GM19238 (cell line): ENCODE measurements around the gene CCDC178.

ENCODE experiments used
- DNase-seq: peaks from one replicate; pipeline ENCODE4 v3.0.0; 2011; ENCODE audit warnings: low spot score; ENCODE audit not compliant: insufficient read length

The CCDC178 gene

DNA sequence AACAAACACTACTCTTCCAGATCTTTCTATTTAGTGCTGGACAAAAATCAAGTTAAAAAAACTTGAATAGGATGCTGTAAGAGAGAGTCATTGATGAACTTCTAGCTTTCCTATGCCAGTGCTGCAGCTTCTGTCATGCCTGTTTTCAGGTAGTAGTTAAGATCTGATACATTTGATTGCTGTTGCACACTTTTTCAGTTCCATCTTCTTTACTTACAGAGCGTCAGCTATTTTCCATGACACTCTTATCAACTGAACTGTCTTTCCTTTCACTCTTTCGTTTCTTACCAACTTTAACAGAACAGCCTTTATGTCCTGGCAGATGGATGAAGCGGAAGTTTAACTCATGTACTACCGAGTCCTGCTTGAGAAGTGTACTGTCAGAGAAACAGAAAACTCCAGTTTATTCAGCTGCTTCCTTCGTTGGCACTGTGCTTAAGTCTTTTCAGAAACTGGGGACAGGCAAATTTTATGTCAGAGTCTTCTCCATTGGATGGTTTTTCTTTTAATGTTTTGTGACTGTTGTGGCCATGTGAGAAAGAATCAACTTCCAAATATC, 521.8 kb downstream of the CCDC178 start:
- no peak for DNase-seq

DNA sequence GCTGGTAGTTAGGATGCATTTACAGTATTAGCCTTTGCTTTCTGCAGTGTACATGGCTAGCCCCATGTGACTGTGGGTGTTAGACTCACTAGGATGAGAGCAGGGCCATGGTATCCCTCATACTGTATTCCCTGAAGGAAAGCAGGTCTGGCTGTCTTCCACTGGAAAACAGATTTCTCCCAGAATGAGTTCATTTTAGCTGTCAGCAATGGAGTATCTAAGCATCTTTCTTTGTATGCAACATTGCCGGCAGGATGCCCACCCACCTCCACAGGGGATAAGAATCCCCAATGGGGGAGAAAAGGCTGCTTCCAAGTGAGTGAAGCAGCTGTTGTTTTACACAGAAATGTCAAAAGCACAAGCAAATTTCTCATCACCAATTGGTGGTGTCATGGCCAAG, 525.0 kb downstream of the CCDC178 start:
- DNase-seq, result no peak

DNA sequence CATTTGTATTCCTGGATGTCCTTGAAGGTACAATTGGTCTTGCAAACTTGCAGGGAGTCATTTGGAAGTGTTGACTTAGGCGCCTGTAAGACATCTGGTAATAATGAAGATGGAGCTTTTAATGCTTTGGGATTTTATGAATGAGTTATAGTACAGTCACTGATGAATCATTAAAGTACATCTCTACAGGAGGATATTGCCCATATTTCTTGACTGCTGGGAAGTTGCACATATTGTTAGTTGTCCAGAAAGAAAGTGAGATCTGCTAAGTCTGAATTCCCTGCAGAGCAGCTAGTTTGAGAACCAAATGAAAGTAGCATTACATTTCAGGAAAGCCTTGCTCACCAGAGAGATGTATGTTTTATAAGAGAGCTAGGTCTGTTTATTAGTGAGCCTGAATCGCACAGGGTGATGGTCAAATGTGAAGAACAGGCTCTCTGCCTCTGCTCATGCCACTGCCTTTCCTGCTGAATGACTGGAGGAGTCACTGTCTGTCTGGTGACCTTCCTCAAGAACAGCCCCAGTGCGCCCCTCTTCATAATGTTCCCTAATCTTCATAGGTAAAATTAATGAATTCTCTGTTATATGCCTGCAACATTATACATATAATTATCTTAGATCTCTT, 528.7 kb downstream of the CCDC178 start:
- no peak for DNase-seq

DNA sequence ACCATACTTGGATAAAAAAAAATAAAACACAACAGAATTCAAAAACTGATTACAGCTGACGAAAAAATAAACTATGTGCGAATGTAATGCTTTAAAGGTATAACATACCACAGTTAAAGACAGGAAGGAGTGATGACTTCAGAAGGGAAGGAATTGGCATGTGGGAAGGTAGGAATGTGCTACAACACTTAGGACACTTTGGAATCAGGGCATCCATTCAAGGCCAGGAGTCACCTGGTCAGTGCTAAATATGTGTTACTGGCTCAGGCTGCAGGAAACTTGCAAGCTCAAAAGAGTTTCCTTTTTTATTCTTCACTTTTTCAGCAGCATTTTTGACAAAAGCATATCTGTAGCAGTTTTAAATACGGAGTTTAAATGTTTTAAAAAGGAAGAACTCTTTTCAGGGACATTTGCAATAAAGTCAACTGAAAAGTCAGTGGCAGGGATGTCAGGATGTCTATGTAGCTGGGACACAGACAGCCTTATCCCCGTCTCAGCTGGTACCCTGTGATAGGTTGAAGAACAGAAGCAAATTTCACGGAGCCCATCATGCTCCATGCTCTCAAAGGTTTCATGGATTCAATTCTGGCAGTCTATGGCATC, 529.7 kb downstream of the CCDC178 start:
- no peak for DNase-seq

DNA sequence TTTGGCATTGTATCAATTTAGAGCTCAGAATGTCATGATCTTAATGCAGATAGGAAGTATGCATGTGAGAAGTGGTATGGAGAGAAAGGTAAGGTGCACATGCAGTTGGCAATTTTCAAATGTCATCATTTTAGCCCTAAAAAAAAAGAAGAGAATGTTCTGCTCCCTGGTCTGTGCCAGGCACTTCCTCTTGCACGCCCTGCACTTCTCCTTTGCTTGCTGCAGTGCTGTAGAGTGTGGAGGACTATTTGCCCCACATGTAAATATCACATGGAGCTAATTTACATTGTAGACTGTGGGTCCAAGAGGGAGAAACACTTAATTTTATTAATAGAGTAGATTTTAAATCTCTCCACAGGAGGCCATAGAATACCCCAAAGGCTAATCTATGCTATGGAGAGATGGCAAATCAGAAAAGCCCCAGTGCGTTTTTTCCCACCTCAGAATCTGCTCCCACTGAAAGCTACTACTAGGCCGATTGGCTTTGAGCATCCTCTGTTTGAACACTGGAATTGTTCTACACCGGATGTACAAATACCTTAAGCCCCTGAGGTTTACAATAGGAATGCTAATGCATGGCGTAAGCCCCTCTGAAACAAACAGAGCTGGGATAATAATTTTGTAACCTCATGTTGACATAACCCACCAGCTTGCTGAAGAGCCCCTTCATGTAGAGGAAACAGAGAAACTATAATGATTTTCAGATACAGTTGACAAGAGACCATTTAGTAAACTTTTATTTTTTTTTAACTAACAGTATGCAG, 530.5 kb downstream of the CCDC178 start:
- no peak for DNase-seq

DNA sequence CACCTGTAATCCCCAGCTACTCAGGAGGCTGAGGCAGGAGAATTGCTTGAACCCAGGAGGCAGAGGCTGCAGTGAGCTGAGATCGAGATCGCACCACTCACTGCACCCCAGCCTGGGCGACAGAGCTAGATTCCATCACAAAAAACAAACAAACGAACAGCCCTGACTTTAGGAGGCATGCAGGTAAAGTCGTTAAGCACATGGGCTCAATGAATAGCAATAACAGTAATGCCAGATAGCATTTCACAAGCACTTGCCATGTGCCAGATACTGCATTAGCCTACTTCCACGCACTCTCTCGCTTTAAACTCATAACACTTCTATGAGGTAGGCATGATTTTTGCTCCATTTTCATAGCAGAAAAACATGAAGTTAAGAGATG, 532.1 kb downstream of the CCDC178 start:
- DNase-seq, result no peak

DNA sequence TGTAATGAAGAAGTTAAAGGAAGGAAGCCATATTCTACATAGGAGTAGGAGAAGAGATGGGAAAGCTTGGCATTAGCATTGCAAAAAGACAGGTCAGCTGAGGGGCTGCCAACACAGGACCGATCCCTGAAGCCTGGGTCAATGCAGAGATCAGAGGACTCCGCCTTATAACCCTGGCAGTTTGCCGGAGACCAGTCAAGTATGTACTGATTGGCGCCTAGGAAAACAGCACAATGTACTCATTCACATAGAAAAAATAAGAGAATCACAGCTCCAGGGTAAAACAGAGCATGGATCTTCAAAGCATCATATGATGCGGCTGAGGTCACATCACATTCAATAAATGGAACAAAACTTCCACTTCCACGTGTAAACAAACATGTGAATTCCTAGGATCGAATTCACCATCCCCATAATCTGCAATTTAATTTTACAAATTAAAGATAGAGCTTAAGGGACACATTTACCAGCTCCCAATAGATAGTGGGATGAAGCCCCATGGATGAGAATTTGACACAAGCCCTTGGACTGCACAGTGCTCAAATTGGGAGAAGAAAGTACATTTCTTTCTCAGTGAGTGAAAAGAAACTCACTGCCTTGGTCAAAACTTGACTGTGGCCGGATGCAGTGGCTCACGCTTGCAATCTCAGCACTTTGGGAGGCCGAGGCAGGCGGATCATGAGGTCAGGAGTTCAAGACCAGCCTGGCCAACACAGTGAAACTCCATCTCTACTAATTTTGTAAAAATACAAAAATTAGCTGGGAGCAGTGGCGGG, 532.7 kb downstream of the CCDC178 start:
- no peak for DNase-seq

DNA sequence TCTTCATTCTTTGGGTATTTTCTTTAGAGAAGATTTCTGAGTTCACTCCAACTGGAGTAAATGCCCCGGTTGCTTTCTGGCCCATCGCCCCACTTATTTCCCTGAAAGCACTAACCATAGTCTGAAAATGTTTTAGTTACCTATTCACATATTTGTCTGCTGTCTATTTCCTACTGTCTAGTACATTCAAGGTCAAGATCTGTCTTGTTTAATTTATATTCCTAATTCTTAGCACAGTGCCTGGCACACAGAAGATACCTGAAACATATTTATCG, 533.3 kb downstream of the CCDC178 start:
- DNase-seq, result no peak

DNA sequence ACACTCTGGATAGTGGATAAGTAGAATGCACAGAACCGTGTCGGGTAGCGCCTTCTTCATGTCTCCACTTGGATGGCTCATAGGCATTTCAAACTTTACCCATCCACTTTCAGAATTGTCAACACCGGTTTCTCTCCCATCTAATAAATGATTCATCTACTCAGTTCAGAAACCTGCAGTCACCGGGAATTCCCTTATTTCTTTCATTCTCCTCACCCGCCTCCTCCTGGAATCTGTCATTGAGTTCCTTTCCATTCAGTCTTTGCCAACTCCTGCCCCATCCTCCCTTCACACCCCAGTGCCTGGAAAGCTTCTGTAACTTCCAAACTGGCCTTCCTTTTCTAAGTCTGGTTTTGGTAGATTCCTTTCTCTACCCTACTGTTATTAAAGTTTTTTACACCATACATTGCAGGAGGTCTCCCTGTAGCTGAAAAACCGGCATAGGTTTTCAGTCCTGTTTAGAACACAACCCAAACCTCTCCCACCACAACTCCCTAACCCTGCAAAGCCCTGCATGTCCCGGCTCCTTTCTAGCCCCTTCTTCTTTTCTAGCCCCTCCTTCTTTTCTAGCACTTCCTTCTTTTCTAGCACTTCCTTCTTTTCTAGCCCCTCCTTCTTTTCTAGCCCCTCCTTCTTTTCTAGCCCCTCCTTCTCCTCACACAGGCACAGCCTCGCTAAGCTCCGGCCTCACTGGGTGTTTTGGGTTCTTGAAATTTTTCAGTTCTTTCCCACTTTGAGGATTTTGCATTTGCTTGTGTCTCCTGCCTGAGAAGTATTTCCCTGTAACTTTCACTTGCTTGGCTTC, 533.8 kb downstream of the CCDC178 start:
- DNase-seq, result no peak

DNA sequence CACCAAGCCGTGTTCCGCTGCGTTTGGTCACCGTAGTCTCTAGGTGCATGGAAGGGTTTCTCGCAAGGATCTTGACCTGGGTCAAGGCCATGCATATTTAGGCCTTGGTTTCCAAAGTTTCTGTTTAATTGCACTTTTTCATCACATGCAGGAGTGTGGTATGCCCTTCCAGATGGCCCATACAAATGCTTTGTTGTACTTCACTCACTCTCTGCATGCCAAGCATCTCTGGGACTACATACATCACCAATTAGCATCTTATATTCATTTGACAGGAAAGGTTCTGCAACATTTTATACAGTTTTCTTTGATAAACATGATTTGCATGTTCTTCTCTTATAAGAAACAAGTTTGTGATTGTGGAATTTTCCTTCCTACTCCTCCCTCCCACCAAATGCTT, 534.9 kb downstream of the CCDC178 start:
- no peak for DNase-seq

DNA sequence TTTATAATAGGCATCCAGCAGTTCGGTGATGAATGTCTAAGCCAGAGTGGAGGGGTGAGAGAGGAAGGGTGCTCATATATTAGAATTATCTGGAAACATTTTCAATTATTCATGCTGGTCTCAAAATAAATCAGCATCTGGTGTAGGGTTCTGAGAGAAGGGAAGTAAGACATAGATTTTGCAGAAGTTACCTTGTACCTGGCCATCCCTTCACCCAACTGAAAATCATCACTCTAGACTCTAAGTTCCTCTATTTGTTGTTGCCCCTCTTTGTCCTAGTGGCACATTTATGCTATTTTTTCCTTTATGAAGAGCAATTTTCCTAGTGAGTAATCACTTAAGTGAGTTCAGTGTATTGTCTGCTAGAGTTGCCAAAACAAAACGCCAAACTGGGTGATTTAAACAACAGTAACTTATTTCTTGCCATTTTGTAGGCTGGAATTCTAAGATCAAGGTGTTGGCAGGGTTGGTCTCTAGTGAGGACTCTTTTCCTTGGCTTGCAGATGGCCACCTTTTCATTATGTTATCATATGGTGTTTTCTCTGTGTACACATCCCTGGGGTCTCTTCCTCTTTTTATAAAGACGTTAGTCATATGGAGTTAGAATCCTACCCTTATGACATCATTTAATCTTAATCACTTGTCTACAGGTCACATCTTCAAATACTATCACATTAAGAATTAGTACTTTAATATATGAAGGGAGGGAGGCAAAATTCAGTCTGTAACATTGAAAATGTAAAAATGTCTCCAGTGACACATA, 537.8 kb downstream of the CCDC178 start:
- DNase-seq, result no peak

DNA sequence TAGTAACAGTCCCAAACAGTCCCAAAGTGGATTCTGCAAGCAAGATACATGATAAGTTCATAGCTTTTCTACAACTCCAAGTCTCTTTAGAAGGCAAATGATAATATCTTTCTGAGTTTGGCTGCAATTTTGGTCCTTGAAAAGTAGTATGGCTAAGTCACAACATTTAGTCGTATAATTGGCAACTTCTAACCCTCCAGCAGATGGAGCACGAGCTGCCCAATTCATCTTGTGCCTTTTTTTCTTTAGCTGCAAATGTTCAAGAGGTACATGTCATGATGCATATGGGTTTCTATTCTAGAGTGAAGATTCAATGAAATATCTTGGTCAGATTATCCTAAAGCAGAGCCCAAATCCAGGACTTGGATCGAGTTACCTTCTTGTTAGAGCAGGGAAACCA, 540.7 kb downstream of the CCDC178 start:
- DNase-seq, result no peak

DNA sequence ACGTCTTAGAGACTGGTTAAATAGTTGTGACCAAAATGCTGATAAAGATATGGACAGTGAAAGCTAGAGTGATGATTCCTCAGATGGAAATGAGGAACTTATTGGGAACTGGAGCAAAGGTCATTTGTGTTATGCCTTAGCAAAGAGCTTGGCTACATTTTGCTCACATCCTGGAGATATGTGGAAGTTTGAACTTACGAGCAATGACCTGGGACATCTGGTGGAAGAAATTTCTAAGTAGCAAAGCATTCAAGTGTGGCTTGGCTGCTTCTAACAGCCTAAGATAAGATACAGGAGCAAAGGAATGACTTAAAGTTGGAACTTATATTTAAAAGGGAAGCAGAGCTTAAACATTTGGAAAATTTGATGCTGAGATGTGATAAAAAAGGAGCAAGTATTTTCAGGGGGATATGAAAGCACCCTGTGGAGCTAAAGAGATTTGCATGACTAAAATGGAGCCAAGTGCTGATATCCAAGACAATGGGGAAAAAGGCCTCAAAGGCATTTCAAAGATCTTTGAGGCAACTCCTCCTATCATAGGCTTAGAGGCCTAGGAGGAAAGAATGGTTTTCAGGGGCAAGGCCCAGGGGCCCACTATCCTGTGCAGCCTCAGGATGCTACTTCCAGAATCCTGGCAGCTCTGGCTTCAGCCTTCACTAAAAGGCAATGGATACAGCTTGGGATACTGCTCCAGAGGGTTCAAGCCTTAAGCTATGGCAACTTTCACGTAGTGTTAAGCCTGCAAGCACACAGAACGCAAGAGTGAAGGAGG, 543.6 kb downstream of the CCDC178 start:
- DNase-seq, result no peak

DNA sequence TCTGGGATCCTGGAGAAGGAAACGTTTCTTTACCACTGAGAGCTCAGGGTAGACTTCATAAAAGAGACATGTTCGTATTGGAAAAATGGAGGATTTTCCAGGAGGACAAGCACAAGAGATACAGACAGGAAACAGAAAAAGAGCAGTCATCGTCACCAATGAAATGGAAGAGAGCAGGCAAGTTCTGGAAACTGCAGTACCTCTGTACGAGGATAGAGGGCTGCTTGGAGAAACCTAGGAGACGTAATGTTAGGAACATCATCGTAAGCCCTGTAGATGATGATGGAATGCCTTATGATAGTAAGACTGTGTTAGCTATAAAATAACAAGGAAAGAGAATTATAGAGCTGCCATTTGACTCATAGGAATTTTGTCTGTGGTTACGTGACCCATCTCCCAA, 546.6 kb downstream of the CCDC178 start:
- no peak for DNase-seq

DNA sequence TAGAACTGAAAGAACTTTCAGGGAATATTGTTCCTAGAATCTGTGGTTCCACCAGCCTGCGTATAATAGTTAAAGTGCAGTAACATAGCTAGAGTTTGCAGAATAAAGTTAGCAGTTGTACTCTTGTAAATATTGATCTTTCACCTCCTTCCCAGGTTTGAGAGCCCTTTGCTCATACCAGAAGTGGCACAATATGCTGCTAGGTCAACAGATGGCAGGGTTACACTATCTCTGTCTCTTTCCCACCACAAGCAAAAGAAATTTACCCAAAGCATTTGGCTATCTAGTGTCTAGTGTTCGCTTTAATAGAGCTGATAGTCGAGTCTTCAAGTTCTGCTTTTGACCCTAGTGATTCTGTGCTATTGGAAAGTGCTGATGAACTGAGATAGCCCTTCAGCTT, 548.7 kb downstream of the CCDC178 start:
- no peak for DNase-seq

DNA sequence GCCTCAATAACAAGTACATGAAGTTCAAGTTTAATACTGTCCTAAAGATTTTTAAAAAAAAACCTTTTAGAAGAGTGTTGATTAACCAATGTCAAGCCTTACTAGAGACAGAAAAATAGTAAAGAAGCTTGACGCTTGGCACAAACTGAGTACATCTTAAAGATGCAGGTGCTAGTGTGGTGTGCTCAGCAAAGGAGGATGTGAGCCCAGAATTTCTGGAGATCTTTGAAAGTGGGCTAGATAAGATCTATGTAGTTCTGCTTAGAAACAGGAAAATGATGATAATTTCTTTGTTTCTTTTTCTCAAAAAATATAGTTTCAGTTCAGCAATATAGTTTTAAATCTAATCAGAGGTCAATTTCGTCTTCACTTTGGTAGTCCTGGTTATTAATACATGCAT, 549.4 kb downstream of the CCDC178 start:
- no peak for DNase-seq

DNA sequence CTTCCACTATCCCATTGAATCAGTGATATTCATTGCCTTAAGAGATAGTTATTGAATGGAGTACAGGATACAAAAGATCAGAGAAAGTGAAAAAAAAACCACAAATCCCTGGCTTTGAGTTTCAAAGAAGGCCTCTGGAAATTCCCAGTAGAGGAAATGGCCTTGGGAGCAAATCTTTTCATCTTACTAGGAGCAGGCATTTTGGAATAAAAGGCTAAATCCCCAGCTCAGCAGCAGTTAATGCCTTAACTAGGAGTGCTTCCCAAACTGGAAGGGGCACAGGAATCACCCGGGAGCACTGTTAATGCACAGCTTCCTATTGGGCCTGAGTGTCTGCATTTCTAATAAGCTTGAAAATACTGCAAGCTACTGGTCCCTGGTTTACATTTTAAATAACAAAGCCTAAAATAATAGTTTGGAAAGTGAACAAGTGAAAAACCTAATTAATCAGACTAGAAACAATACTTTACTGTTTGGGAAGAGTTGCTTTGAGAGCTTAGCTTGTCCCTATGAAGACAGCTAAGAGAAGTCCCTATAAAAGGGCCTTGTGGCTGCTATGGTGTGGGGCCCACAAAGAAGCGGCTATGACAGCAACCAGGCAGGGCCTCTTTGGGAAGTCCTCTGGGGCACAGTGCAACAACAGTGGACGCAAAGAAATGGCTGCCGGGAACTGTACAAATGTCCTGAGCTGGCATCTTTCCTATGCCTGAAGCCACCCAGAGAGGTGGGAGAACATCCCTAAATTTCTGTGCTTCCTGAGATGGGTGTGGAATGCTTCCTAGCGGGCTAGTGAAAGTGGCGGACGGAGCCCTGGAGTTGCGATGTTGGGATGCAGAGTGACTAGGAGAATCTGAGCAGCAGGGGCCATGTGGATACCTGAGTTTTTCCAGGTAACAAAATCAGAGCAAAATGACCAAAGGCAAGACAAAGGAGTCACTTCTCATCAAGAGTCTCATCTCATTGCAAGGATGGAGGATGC, 550.6 kb downstream of the CCDC178 start:
- no peak for DNase-seq

DNA sequence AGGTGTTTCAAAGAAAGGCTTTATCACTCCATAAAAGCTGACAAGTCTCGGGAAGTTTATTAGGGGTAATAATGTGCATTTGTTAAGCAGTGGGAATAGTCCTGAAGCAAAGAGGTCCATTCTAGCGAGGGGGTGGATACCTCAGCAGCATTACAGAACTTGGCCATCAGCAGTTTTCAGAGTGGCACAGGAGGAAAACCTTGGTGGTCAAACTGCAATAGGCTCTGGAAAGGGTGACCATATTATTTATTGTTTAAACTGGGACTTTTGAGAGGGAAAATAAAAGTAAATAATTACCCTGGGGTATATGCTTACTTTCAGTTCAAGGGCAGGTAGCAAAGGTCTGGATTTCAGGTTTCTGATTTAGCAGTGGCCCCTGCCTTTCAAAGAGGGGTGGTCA, 552.2 kb downstream of the CCDC178 start:
- DNase-seq, result no peak
